ENCODE results near the gene CHMP5. TPM values are rescaled to one million over a fixed set of nuclear protein-coding genes. Genes with fewer than 3 reads are reported as not detected.

Gene CHMP5
- polyA plus RNA-seq, 1 donor from 2014 or later, result 286 TPM

DNA sequence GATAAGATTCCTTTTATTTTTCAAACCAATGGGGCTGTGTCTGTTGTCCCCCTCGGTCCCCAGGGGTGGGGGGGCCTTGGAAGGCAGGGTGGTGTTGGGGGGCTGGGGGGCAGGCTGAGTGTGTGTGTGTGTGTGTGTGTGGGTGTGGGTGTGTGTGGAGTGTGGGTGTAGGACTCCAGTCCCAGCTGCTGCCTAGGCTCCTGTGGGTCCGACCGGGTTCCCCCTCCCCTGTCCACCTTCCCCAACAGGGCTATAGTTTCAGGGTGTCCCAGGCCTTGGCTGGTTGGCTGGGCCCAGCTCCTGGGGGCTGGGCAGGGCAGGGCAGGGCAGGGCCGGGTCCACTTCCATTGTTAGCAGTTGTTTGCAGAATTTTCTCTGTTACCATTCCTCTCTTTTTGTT is 23.4 kb downstream of the CHMP5 start:
- H3F3A ChIP-seq (ENCODE audit: insufficient read depth, low read length, poor library complexity, severe bottlenecking), result no peaks in the 10 kb centered on the region
- no peaks in the 10 kb centered on the region for H3K9me2 ChIP-seq (ENCODE audit: insufficient read depth, low read length)
- H4K20me1 ChIP-seq (ENCODE audit: insufficient read depth), result no peaks in the 10 kb centered on the region
- no peaks in the 10 kb centered on the region for H3K36me3 ChIP-seq (ENCODE audit: insufficient read depth, low read length)
- no peak overlapping the region for H3K4me3 ChIP-seq (ENCODE audit: low read length)
- H3K79me2 ChIP-seq (replicated peaks; ENCODE audit: insufficient read depth, low read length), result peaks cover 24% of the 10 kb centered on the region
- H3K27ac ChIP-seq (ENCODE audit: low read length), result no peak overlapping the region
- no peak overlapping the region for H3K9ac ChIP-seq (ENCODE audit: low read length)
- TF ChIP-seq TAF1 (IDR thresholded peaks at IDR 0.05; ENCODE audit: low read depth) (no peak), POLR2AphosphoS5 (IDR thresholded peaks at IDR 0.05) (no peak)
- H3K27me3 ChIP-seq (ENCODE audit: insufficient read depth, low read depth, low read length), result no peaks in the 10 kb centered on the region
- no peak overlapping the region for H3K4me2 ChIP-seq (ENCODE audit: low read length)
- no peak overlapping the region for H2AFZ ChIP-seq (ENCODE audit: low read depth, low read length)
- no peaks in the 10 kb centered on the region for H3K9me3 ChIP-seq (ENCODE audit: low read length)

DNA sequence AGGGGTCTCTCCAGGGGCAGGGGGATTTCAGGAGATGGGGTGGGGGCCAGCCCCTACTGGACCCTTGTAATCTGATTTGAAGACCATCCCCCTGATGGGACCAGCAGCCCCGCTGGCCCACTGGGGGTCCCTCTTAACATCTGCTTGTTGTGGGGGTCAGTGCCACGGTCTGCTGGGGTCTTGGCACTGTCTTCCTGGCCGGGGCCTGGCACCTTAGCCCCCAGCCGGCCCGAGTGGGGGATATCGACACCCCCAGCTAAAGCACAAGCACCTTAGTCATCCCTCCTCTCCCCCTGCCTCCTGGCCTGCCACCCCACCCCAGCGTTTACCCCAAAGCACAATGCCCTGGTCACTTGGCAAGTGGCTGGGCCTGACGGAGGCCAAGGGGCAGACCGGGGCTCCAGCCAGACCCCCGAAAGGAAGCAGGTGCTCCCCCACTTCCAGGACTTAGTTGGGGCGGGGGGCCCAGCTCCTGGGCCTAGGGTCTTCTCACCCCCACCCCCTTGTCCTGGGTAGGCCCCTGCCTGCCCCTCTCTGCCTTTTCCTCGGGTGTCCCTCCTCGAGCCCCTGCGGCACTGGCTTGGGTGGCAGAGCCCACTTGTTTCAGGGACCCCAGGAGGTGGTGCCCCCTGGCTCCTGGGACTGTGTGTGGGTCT is 24.1 kb downstream of the CHMP5 start:
- H3F3A ChIP-seq (ENCODE audit: insufficient read depth, low read length, poor library complexity, severe bottlenecking), result no peaks in the 10 kb centered on the region
- H4K20me1 ChIP-seq (ENCODE audit: insufficient read depth), result no peaks in the 10 kb centered on the region
- H3K27me3 ChIP-seq (ENCODE audit: insufficient read depth, low read depth, low read length), result no peaks in the 10 kb centered on the region
- no peak overlapping the region for H3K4me2 ChIP-seq (ENCODE audit: low read length)
- peaks cover 25% of the 10 kb centered on the region for H3K79me2 ChIP-seq (replicated peaks; ENCODE audit: insufficient read depth, low read length)
- no peaks in the 10 kb centered on the region for H3K9me3 ChIP-seq (ENCODE audit: low read length)
- no peaks in the 10 kb centered on the region for H3K36me3 ChIP-seq (ENCODE audit: insufficient read depth, low read length)
- peak overlapping the region; percentile 77 for H3K4me3 ChIP-seq (ENCODE audit: low read length)
- H3K9ac ChIP-seq (ENCODE audit: low read length), result no peak overlapping the region
- H3K9me2 ChIP-seq (ENCODE audit: insufficient read depth, low read length), result no peaks in the 10 kb centered on the region
- TF ChIP-seq POLR2AphosphoS5 (IDR thresholded peaks at IDR 0.05), result no peak
- TF ChIP-seq MXI1 (conservative IDR thresholded peaks at IDR 0.05; ENCODE audit: poor library complexity, severe bottlenecking), result no peak
- TF ChIP-seq EZH2 (IDR thresholded peaks at IDR 0.05; ENCODE audit: borderline replicate concordance, insufficient read depth, low read length, poor library complexity, severe bottlenecking), result no peak
- TF ChIP-seq, protein P1, sequence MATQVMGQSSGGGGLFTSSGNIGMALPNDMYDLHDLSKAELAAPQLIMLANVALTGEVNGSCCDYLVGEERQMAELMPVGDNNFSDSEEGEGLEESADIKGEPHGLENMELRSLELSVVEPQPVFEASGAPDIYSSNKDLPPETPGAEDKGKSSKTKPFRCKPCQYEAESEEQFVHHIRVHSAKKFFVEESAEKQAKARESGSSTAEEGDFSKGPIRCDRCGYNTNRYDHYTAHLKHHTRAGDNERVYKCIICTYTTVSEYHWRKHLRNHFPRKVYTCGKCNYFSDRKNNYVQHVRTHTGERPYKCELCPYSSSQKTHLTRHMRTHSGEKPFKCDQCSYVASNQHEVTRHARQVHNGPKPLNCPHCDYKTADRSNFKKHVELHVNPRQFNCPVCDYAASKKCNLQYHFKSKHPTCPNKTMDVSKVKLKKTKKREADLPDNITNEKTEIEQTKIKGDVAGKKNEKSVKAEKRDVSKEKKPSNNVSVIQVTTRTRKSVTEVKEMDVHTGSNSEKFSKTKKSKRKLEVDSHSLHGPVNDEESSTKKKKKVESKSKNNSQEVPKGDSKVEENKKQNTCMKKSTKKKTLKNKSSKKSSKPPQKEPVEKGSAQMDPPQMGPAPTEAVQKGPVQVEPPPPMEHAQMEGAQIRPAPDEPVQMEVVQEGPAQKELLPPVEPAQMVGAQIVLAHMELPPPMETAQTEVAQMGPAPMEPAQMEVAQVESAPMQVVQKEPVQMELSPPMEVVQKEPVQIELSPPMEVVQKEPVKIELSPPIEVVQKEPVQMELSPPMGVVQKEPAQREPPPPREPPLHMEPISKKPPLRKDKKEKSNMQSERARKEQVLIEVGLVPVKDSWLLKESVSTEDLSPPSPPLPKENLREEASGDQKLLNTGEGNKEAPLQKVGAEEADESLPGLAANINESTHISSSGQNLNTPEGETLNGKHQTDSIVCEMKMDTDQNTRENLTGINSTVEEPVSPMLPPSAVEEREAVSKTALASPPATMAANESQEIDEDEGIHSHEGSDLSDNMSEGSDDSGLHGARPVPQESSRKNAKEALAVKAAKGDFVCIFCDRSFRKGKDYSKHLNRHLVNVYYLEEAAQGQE (IDR thresholded peaks at IDR 0.05; ENCODE audit: borderline replicate concordance), result no peak
- no peak for TF ChIP-seq SMC3 (conservative IDR thresholded peaks at IDR 0.05; ENCODE audit: poor library complexity)
- TF ChIP-seq, protein P2, sequence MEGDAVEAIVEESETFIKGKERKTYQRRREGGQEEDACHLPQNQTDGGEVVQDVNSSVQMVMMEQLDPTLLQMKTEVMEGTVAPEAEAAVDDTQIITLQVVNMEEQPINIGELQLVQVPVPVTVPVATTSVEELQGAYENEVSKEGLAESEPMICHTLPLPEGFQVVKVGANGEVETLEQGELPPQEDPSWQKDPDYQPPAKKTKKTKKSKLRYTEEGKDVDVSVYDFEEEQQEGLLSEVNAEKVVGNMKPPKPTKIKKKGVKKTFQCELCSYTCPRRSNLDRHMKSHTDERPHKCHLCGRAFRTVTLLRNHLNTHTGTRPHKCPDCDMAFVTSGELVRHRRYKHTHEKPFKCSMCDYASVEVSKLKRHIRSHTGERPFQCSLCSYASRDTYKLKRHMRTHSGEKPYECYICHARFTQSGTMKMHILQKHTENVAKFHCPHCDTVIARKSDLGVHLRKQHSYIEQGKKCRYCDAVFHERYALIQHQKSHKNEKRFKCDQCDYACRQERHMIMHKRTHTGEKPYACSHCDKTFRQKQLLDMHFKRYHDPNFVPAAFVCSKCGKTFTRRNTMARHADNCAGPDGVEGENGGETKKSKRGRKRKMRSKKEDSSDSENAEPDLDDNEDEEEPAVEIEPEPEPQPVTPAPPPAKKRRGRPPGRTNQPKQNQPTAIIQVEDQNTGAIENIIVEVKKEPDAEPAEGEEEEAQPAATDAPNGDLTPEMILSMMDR (IDR thresholded peaks at IDR 0.05; ENCODE audit: poor library complexity, severe bottlenecking), result no peak
- TF ChIP-seq TAF1 (IDR thresholded peaks at IDR 0.05; ENCODE audit: low read depth), result no peak
- no peak for TF ChIP-seq RAD21 (conservative IDR thresholded peaks at IDR 0.05)
- TF ChIP-seq EP300 (conservative IDR thresholded peaks at IDR 0.05; ENCODE audit: poor library complexity, severe bottlenecking), result no peak
- H3K27ac ChIP-seq (ENCODE audit: low read length), result peak overlapping the region; percentile 100
- H2AFZ ChIP-seq (ENCODE audit: low read depth, low read length), result no peak overlapping the region
